Mesodermal cell (in vitro differentiated cells): ENCODE measurements around the gene KLHL29.
A peak's percentile ranks its signal among the peaks of the same experiment; 100 is the strongest.

Source experiments
- H3K27ac ChIP-seq: 2 replicates; pipeline ENCODE4 v1.7.0; 2013; ENCODE audit warnings: mild to moderate bottlenecking, low read depth, low read length, moderate library complexity; ENCODE audit not compliant: severe bottlenecking
- H3K36me3 ChIP-seq: 2 replicates; pipeline ENCODE4 v1.7.1; 2013; ENCODE audit warnings: mild to moderate bottlenecking, low read length, moderate library complexity; ENCODE audit not compliant: control insufficient read depth, insufficient read depth
- H3K4me1 ChIP-seq: one replicate; pipeline ENCODE4 v1.7.1; 2013; ENCODE audit warnings: mild to moderate bottlenecking, low read length; ENCODE audit not compliant: insufficient read depth, control insufficient read depth, poor library complexity, severe bottlenecking
- H3K4me3 ChIP-seq: 2 replicates; pipeline ENCODE4 v1.7.0; 2013; ENCODE audit warnings: low read length, control low read depth, mild to moderate bottlenecking; ENCODE audit not compliant: insufficient read depth, poor library complexity, severe bottlenecking; ENCODE audit errors: extremely low read depth
- H3K9me3 ChIP-seq: 2 replicates; pipeline ENCODE4 v1.7.1; 2013; ENCODE audit warnings: mild to moderate bottlenecking, low read length, moderate library complexity; ENCODE audit not compliant: control insufficient read depth
- WGBS, 2 experiments: methylation state at CpG; one replicate each; pipeline ENCODE4 v1.1.5; 2013; ENCODE audit warnings: missing lambda C conversion rate in 2 of 2; ENCODE audit not compliant: insufficient coverage in 2 of 2; 5-methylcytosine and 5-hydroxymethylcytosine counted together

Gene KLHL29

DNA sequence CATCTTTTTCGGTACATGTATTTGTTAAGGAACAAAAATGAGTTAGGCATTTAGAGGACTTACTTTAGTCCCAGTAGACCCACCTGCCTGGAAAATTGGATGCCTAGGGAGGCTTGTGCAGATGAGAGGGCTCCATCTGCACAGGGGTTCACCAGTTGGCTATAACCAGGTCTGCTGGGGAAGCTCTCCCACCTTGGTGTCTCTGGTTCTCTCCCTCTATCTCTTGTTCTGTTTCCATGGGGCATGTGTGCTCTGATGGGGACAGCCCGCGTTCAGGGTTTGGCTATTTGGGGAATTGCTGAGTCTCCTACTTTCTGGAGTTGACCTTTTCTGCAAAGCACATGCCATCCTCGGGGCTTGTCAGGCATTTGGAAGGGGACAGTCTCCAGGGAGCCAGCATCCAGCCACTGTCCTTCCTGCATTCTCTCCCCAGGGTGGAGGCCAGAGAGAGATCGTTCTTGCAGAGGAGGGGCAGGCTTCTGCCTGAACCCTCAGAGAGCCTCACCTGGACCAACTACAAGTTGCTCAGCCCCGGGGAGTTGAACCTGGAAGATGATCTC, 157.3 kb downstream of the KLHL29 start:
- Histone ChIP-seq H3K27ac (no peak overlapping the region), H3K4me3 (no peak overlapping the region), H3K4me1 (peaks cover 50% of the 10 kb centered on the region), H3K36me3 (no peaks in the 10 kb centered on the region), H3K9me3 (no peaks in the 10 kb centered on the region)
- WGBS, 2 experiments, result 85 to 94% methylated on average over 3 to 4 of the region's 6 CpGs

DNA sequence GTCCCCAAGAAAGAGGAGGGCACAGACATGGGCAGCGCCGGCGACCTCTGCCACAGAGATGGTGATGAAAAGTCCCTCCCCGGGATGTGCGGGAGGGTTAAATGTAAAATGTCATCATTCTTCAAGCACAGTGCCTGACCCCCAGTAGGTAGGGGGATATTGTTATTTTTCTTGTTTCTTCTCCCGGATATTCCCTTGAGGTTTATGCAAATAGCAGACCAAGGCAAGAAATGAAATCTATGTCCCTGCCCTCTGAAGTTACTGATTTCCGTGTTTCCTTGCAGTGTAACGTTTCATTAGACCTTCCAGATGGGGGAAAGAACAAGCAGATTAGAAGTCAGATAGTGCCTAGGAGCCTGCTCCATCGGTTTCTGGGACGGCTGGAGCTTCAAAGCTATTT, 158.3 kb downstream of the KLHL29 start:
- no peaks in the 10 kb centered on the region for H3K9me3 ChIP-seq
- no peak overlapping the region for H3K4me3 ChIP-seq
- no peak overlapping the region for H3K27ac ChIP-seq
- 94% methylated on average over 10 of the region's 10 CpGs for WGBS, 2 experiments
- peaks cover 50% of the 10 kb centered on the region for H3K4me1 ChIP-seq
- no peaks in the 10 kb centered on the region for H3K36me3 ChIP-seq

DNA sequence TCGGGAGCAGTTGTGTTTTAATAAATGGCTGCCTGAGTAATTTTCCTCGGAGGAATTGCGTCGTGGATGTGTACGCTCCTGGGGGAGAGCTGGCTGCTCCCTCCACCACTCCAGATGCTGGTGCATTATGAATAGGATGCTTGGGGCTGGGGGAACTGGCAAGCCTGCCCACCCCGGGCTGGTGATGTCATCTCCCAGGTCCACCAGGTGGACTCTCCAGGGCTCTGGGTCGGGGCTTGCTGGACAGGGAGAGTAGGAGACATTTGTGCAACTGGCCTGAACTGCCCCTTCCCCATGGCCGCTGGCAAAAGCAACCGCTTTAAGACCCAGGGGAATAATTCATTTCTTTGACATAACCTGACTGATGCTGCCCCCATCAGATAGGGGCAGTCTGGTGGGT, 158.7 kb downstream of the KLHL29 start:
- 91 to 98% methylated on average over 3 to 5 of the region's 9 CpGs for WGBS, 2 experiments
- peaks cover 53% of the 10 kb centered on the region for H3K4me1 ChIP-seq

DNA sequence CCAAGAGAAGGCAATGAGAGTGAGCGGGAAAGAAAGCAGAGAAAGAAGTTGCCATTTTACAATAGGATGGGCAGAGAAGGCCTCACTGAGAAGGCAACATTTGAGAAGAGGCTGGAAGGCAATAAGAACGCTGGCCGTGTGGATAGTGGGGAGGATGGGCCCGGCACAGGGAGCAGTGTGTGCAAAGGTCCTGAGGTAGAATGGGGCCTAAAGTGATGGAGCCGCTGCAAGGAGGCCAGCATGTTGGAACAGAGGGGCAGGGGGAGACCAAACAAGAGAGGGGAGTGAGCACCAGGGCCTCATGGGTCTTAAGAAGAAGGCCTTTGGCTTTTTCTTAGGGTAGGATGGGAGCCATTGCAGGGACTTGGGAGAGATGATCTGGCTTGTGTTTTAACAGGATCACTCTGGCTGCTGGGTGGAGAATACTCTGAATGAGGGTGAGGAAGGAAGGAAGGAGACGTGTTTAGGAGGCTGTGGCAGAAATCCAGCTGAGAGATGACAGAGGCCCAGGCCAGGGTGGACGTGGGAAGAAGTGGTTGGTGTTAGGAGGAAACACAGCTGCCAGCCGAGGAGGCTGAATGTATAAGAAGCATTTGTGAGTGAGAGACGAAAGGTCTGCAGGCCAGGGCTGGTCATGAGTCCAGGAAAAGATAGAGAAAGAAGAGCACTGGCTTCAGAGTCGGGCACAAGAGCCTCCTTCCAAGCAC, 159.8 kb downstream of the KLHL29 start:
- no peak overlapping the region for H3K4me3 ChIP-seq
- 80 to 89% methylated on average over 9 to 10 of the region's 10 CpGs for WGBS, 2 experiments
- H3K4me1 ChIP-seq, result peaks cover 63% of the 10 kb centered on the region
- H3K27ac ChIP-seq, result peak overlapping the region; percentile 91
- no peaks in the 10 kb centered on the region for H3K9me3 ChIP-seq
- no peaks in the 10 kb centered on the region for H3K36me3 ChIP-seq

More for the DNA sequence above, 158.7 kb downstream of the KLHL29 start:
- no peaks in the 10 kb centered on the region for H3K9me3 ChIP-seq
- H3K27ac ChIP-seq, result no peak overlapping the region
- no peaks in the 10 kb centered on the region for H3K36me3 ChIP-seq
- H3K4me3 ChIP-seq, result no peak overlapping the region

DNA sequence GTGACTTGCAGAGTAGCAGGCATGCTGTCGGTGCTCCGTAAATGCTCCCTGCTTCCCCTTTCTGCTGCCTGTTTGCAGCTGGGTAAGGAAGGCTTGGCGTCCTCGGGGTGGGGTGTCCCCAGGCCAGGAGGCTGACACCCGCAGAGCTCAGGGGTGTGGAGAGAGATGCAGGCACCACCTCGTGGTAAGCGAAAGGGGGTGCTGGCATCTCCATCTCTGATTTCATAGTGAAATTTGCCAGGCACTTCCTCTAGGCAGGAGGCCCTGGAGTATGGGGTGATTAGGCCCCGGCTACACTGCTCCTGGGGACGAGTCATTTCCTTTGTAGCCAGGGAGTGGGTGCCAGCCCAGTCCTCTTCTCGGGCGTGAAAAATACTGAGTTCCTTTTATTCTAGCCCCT, 160.4 kb downstream of the KLHL29 start:
- H3K36me3 ChIP-seq, result no peaks in the 10 kb centered on the region
- H3K4me3 ChIP-seq, result no peak overlapping the region
- WGBS, 2 experiments, result 80 to 84% methylated on average over 6 to 11 of the region's 11 CpGs
- peaks cover 70% of the 10 kb centered on the region for H3K4me1 ChIP-seq
- H3K9me3 ChIP-seq, result no peaks in the 10 kb centered on the region
- peak overlapping the region; percentile 91 for H3K27ac ChIP-seq

DNA sequence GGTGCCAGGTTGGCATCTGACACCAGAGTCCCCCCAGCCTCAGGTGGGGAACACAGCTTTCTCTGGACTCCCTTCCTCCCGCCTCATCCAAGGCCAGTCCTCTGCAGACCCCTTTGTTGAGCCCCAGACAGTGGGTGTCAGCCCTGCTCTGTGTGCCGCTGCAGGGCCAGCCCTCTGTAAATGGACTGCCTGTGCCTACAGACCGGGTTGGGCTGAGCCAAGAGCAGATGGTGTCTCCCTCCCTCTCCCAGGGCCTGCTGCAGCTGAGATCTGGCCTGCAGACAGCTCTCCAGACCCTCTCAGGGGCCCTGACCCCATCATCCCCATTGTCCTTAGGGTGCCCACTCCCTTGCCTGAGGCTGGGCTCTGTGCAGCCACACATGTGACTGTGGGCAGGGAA, 160.8 kb downstream of the KLHL29 start:
- no peaks in the 10 kb centered on the region for H3K9me3 ChIP-seq
- peaks cover 73% of the 10 kb centered on the region for H3K4me1 ChIP-seq
- peak overlapping the region; percentile 91 for H3K27ac ChIP-seq
- 71 to 93% methylated on average over 2 to 3 of the region's 3 CpGs for WGBS, 2 experiments
- H3K4me3 ChIP-seq, result no peak overlapping the region
- H3K36me3 ChIP-seq, result no peaks in the 10 kb centered on the region

DNA sequence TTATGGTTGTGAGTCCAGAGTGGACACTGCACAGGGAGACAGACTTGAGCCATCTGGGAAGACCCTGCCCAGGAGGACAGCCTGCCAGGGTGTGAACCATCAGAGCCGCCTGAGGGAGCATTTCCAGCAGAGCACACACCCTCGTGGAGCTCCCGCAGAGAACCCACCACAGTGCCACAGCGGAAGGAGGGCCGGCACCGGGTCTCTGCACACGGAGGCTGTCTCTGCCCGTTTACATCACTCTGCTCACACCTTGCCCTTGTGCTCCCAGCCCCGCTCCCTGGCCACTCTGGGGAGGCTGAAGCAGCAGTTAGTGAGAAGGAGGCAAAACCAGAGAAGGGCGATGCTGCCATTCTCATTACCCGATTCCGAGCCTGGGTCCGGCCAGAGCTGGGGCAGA, 161.9 kb downstream of the KLHL29 start:
- Histone ChIP-seq H3K9me3 (no peaks in the 10 kb centered on the region), H3K27ac (no peak overlapping the region), H3K36me3 (no peaks in the 10 kb centered on the region), H3K4me3 (no peak overlapping the region), H3K4me1 (peaks cover 67% of the 10 kb centered on the region)
- 91 to 92% methylated on average over 7 of the region's 13 CpGs for WGBS, 2 experiments

DNA sequence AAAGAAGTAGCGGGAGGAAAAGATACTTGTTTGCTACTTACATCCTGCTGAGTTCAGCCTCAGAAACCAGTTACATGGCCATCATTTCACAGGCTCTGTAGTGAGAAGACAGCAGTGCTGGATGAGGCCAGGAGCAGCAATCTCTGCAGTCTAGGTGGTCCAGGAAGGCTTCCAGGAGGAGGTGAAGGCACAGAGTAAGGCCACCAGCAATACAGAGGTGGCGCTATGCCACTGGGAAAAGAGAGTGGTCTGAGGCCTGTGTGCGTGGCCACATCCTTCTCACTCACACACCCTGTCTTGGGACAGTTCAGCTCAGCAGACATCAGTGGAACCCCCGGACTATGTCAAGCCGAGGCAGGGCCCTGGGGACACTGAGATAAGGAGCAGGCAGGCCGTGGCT, 162.7 kb downstream of the KLHL29 start:
- no peaks in the 10 kb centered on the region for H3K9me3 ChIP-seq
- no peaks in the 10 kb centered on the region for H3K36me3 ChIP-seq
- 80 to 88% methylated on average over 2 to 4 of the region's 6 CpGs for WGBS, 2 experiments

DNA sequence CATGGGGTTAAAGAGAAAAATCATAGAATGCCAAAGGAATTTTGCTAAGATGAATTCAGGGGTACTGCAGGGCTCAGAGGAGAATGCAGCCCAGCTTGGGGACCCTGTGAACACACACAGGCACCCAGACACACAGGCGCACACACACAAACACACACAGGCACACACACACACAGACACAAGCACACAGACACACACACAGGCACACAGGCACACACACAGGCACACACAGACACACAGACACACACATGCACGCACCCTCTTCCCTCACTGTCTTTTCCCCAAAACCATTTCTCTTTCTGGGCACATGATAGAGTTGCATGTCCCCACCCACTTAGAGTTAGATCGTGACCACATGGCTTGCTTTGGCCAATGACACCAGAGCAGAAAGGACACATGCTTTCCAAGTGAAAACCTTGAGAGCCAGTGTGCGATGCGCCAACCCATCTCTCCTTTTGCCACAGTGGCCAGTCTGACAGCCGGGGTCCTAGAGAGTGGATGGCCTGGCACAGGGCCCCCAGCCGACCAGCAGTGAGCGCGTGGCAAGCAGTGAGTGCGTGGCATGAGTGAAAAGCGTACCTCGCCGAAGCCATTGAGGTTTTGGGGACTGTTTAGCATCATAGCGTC, 163.3 kb downstream of the KLHL29 start:
- WGBS, 2 experiments, result 86 to 98% methylated on average over 7 to 14 of the region's 14 CpGs
- H3K4me1 ChIP-seq, result peaks cover 58% of the 10 kb centered on the region
- H3K27ac ChIP-seq, result no peak overlapping the region
- H3K36me3 ChIP-seq, result no peaks in the 10 kb centered on the region
- no peaks in the 10 kb centered on the region for H3K9me3 ChIP-seq
- H3K4me3 ChIP-seq, result no peak overlapping the region

More for the DNA sequence above, 162.7 kb downstream of the KLHL29 start:
- Histone ChIP-seq H3K27ac (no peak overlapping the region), H3K4me1 (peaks cover 59% of the 10 kb centered on the region), H3K4me3 (no peak overlapping the region)

DNA sequence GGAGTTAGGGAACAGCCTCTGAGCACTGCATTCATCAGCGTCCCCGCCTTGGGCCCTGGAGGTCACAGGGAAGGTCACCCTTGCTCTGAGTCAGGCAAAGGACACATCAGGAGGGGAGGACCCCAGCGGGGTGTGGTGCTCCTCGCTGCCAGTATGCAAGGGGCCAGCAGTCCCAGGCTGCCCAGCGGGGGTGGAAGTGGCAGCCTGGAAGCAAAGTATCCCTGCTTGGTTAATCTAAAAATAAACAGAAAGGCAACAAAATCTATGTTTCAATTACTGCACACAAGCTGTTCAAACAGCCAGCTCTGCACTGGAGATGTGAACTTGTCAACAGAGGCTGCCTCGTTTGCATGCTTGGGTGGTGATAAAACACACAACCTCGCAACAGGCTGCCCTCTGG, 164.1 kb downstream of the KLHL29 start:
- H3K36me3 ChIP-seq, result no peaks in the 10 kb centered on the region
- no peaks in the 10 kb centered on the region for H3K9me3 ChIP-seq
- WGBS, 2 experiments, result 75 to 78% methylated on average over 4 to 5 of the region's 7 CpGs
- H3K27ac ChIP-seq, result no peak overlapping the region
- H3K4me1 ChIP-seq, result peaks cover 50% of the 10 kb centered on the region
- no peak overlapping the region for H3K4me3 ChIP-seq
